LNCaP clone FGC (cell line): Measurements from ENCODE around the gene ACTN1.

Experiments
- DNase-seq: peaks from one replicate; pipeline ENCODE4 v3.0.0-alpha.2; 2011; ENCODE audit warnings: low read depth
- H3K4me3 ChIP-seq: 2 replicates; pipeline ENCODE4 v1.5.1; 2011; ENCODE audit warnings: mild to moderate bottlenecking, low read depth, low read length, control low read depth
- CTCF ChIP-seq: IDR thresholded peaks from 2 replicates; pipeline ENCODE4 v1.5.1; 2012; ENCODE audit warnings: mild to moderate bottlenecking; ENCODE audit not compliant: control insufficient read depth, insufficient read depth; ENCODE audit errors: extremely low read depth

Gene ACTN1

GRCh38 chr14:68931474-68932051 is 47.5 kb downstream of the ACTN1 start:
- DNase-seq: no peak
- no peak overlapping the region for H3K4me3 ChIP-seq
- TF ChIP-seq CTCF: no peak

GRCh38 chr14:68931063-68931462 is 48.0 kb downstream of the ACTN1 start:
- TF ChIP-seq CTCF: no peak
- no peak overlapping the region for H3K4me3 ChIP-seq
- no peak for DNase-seq

- no peak for DNase-seq
- TF ChIP-seq CTCF: no peak
- H3K4me3 ChIP-seq: no peak overlapping the region
Observed at GRCh38 chr14:68929623-68930307, 49.3 kb downstream of the ACTN1 start.

GRCh38 chr14:68928770-68929550 is 50.1 kb downstream of the ACTN1 start:
- DNase-seq: no peak
- H3K4me3 ChIP-seq: no peak overlapping the region
- TF ChIP-seq CTCF: no peak

GRCh38 chr14:68927956-68928675 is 51.0 kb downstream of the ACTN1 start:
- no peak overlapping the region for H3K4me3 ChIP-seq
- no peak for TF ChIP-seq CTCF
- DNase-seq: no peak

- H3K4me3 ChIP-seq: no peak overlapping the region
- no peak for DNase-seq
- TF ChIP-seq CTCF: no peak
Observed at GRCh38 chr14:68927089-68927488, 52.0 kb downstream of the ACTN1 start.
